ENCODE measurements around the gene SCN4B. TPM values are rescaled to one million over a fixed set of nuclear protein-coding genes. Genes with fewer than 3 reads are reported as not detected.

The SCN4B gene
- total and polyA plus RNA-seq, 4 donors = 0.05 to 11.8 (median 1.2) TPM

DNA sequence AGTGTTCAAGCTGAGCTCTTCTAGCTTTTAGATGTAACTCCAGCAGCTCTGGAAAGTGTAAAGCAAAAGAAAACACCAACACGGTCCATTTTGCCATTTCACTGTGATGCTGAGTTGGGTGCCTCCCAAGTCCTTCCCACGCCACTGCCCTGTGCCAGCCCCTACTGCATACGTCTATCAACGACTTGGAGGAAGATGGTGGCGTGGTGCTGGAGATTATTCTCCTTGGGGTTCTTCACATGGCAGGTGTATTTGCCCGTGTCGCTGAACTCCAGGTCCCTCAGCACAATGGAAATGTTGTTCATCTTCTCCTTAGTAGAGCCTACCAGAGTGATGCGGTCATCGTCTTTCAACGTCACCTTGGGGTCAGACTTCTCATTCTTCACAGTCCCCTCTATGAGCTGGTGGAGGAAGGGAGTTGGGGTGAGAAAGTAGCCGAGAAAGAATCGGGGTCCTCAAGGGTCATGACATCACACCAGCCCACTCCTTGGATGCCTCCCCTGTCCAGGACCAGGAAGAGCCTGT, 8.9 kb downstream of the SCN4B start:
- intact Hi-C loops (cut with DNase I) = loop anchor here in 1 of 2 donors (2.0 to 10.0 kb wide), 2 partner anchors 29 to 211 kb away; partner anchors contain the start of gene UBE4A
- 47 to 53% methylated on average over 12 of the region's 12 CpGs for WGBS, 2 donors
- H3K4me3 ChIP-seq (ENCODE audit: low read length in 2 of 2) = no peak overlapping the region
- DNase-seq = peak in 1 of 2 donors; percentile 16
- no peak for ATAC-seq (ENCODE audit: low FRiP score)
- no peaks in the 10 kb centered on the region for H3K4me1 ChIP-seq (ENCODE audit: control insufficient read depth in 1 of 2, insufficient read depth in 2 of 2, low read length in 2 of 2)
- no peaks in the 10 kb centered on the region for H3K27me3 ChIP-seq (ENCODE audit: control insufficient read depth in 1 of 2, insufficient read depth in 2 of 2, low read length in 1 of 2)
- H3K36me3 ChIP-seq (ENCODE audit: control insufficient read depth in 1 of 2, insufficient read depth in 2 of 2, low read length in 1 of 2) = no peaks in the 10 kb centered on the region
- H3K27ac ChIP-seq (ENCODE audit: low read depth in 1 of 2, low read length in 2 of 2) = no peak overlapping the region
- H3K9me3 ChIP-seq (ENCODE audit: control insufficient read depth, low read length) = no peaks in the 10 kb centered on the region

GRCh38 chr11:118142809-118143208, 9.8 kb downstream of the SCN4B start:
- ATAC-seq (ENCODE audit: low FRiP score) (no peak), DNase-seq (peak in 1 of 2 donors; percentile 67)
- H3K4me3 ChIP-seq (ENCODE audit: low read length in 2 of 2) = no peak overlapping the region
- 30 to 38% methylated on average over 6 of the region's 6 CpGs for WGBS, 2 donors
- H3K36me3 ChIP-seq (ENCODE audit: control insufficient read depth in 1 of 2, insufficient read depth in 2 of 2, low read length in 1 of 2) = no peaks in the 10 kb centered on the region
- no peaks in the 10 kb centered on the region for H3K9me3 ChIP-seq (ENCODE audit: control insufficient read depth, low read length)
- H3K27me3 ChIP-seq (ENCODE audit: control insufficient read depth in 1 of 2, insufficient read depth in 2 of 2, low read length in 1 of 2) = no peaks in the 10 kb centered on the region
- intact Hi-C loops (cut with DNase I) = loop anchor here in 1 of 2 donors (10.0 kb wide), 1 partner anchor 212 kb away; the partner anchor contains the start of gene UBE4A
- no peak overlapping the region for H3K27ac ChIP-seq (ENCODE audit: low read depth in 1 of 2, low read length in 2 of 2)
- no peaks in the 10 kb centered on the region for H3K4me1 ChIP-seq (ENCODE audit: control insufficient read depth in 1 of 2, insufficient read depth in 2 of 2, low read length in 2 of 2)

DNA sequence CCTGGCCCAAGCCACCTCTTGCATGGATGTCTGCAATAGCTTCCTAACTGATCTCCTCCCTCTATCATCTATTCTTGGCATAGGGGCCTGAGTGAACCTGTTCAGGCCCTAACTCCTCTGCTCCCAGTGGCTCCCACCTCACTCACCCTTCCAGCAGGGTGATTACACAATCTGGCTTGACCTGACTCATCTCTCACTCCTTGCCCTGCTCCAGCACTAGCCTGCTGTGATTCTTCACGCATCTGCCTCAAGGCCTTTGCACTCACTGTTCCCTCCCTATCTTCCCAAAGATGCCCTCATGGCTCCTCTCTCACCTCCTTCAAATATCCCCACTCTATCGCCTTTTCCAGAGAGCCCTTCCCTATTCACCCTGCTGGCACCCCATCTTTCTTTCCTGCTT, 10.5 kb downstream of the SCN4B start:
- DNase-seq = peak in 1 of 2 donors; percentile 26
- intact Hi-C loops (cut with DNase I) = loop anchor here in 1 of 2 donors (10.0 kb wide), 1 partner anchor 213 kb away; the partner anchor contains the start of gene UBE4A

GRCh38 chr11:118139578-118139977, 13.0 kb downstream of the SCN4B start:
- 0 to 10% methylated on average over 1 of the region's 1 CpG for WGBS, 2 donors
- no peaks in the 10 kb centered on the region for H3K9me3 ChIP-seq (ENCODE audit: control insufficient read depth, low read length)
- intact Hi-C loops (cut with DNase I) = no loop called here
- H3K36me3 ChIP-seq (ENCODE audit: control insufficient read depth in 1 of 2, insufficient read depth in 2 of 2, low read length in 1 of 2) = no peaks in the 10 kb centered on the region
- no peaks in the 10 kb centered on the region for H3K27me3 ChIP-seq (ENCODE audit: control insufficient read depth in 1 of 2, insufficient read depth in 2 of 2, low read length in 1 of 2)
- DNase-seq = no peak
- no peaks in the 10 kb centered on the region for H3K4me1 ChIP-seq (ENCODE audit: control insufficient read depth in 1 of 2, insufficient read depth in 2 of 2, low read length in 2 of 2)
- ATAC-seq (ENCODE audit: low FRiP score) = no peak
- H3K27ac ChIP-seq (ENCODE audit: low read depth in 1 of 2, low read length in 2 of 2) = no peak overlapping the region
- H3K4me3 ChIP-seq (ENCODE audit: low read length in 2 of 2) = no peak overlapping the region

More for the DNA sequence above, 10.5 kb downstream of the SCN4B start:
- H3K9me3 ChIP-seq (ENCODE audit: control insufficient read depth, low read length) = no peaks in the 10 kb centered on the region
- no peak overlapping the region for H3K27ac ChIP-seq (ENCODE audit: low read depth in 1 of 2, low read length in 2 of 2)
- H3K4me1 ChIP-seq (ENCODE audit: control insufficient read depth in 1 of 2, insufficient read depth in 2 of 2, low read length in 2 of 2) = no peaks in the 10 kb centered on the region
- H3K27me3 ChIP-seq (ENCODE audit: control insufficient read depth in 1 of 2, insufficient read depth in 2 of 2, low read length in 1 of 2) = no peaks in the 10 kb centered on the region
- WGBS, 2 donors = 61 to 65% methylated on average over 2 of the region's 2 CpGs
- ATAC-seq (ENCODE audit: low FRiP score) = no peak
- H3K36me3 ChIP-seq (ENCODE audit: control insufficient read depth in 1 of 2, insufficient read depth in 2 of 2, low read length in 1 of 2) = no peaks in the 10 kb centered on the region
- H3K4me3 ChIP-seq (ENCODE audit: low read length in 2 of 2) = no peak overlapping the region

GRCh38 chr11:118138839-118139420, 13.7 kb downstream of the SCN4B start:
- no peaks in the 10 kb centered on the region for H3K27me3 ChIP-seq (ENCODE audit: control insufficient read depth in 1 of 2, insufficient read depth in 2 of 2, low read length in 1 of 2)
- no peak overlapping the region for H3K27ac ChIP-seq (ENCODE audit: low read depth in 1 of 2, low read length in 2 of 2)
- WGBS, 2 donors = 35 to 42% methylated on average over 7 to 10 of the region's 10 CpGs
- H3K4me1 ChIP-seq (ENCODE audit: control insufficient read depth in 1 of 2, insufficient read depth in 2 of 2, low read length in 2 of 2) = no peaks in the 10 kb centered on the region
- H3K4me3 ChIP-seq (ENCODE audit: low read length in 2 of 2) = no peak overlapping the region
- peak in 1 of 2 donors; percentile 23 for DNase-seq
- intact Hi-C loops (cut with DNase I) = no loop called here
- no peak for ATAC-seq (ENCODE audit: low FRiP score)
- no peaks in the 10 kb centered on the region for H3K36me3 ChIP-seq (ENCODE audit: control insufficient read depth in 1 of 2, insufficient read depth in 2 of 2, low read length in 1 of 2)
- H3K9me3 ChIP-seq (ENCODE audit: control insufficient read depth, low read length) = no peaks in the 10 kb centered on the region

DNA sequence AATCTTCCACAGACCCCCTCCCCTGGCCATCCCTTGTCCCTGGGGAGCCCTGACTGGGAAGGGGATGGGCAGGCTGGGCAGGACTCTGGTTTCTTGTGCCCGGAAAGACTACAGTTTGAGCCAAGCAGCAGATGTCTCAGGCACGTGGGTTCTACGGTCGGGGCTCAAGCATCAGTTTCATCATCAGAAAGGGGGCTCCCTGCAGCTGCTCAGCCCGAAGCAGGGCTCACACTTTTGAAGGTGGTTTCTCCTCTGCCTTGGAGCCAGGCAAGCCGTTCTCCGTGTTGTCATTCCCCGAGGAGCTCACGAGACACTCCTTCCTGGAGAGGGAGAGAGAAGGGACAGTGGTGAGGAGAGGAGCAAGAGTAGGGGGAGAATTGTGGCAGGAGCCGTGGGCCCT, 15.8 kb downstream of the SCN4B start:
- DNase-seq = peak in 1 of 2 donors; percentile 30
- Histone ChIP-seq H3K36me3 (ENCODE audit: control insufficient read depth in 1 of 2, insufficient read depth in 2 of 2, low read length in 1 of 2) (no peaks in the 10 kb centered on the region), H3K27me3 (ENCODE audit: control insufficient read depth in 1 of 2, insufficient read depth in 2 of 2, low read length in 1 of 2) (no peaks in the 10 kb centered on the region), H3K4me3 (ENCODE audit: low read length in 2 of 2) (no peak overlapping the region), H3K4me1 (ENCODE audit: control insufficient read depth in 1 of 2, insufficient read depth in 2 of 2, low read length in 2 of 2) (no peaks in the 10 kb centered on the region), H3K27ac (ENCODE audit: low read depth in 1 of 2, low read length in 2 of 2) (no peak overlapping the region), H3K9me3 (ENCODE audit: control insufficient read depth, low read length) (no peaks in the 10 kb centered on the region)
- intact Hi-C loops (cut with DNase I) = no loop called here
- no peak for ATAC-seq (ENCODE audit: low FRiP score)
- 57 to 58% methylated on average over 10 of the region's 10 CpGs for WGBS, 2 donors

- DNase-seq (no peak), ATAC-seq (ENCODE audit: low FRiP score) (no peak)
- WGBS, 2 donors = 74 to 75% methylated on average over 2 of the region's 2 CpGs
- H3K4me1 ChIP-seq (ENCODE audit: control insufficient read depth in 1 of 2, insufficient read depth in 2 of 2, low read length in 2 of 2) = no peaks in the 10 kb centered on the region
- no peak overlapping the region for H3K27ac ChIP-seq (ENCODE audit: low read depth in 1 of 2, low read length in 2 of 2)
- H3K36me3 ChIP-seq (ENCODE audit: control insufficient read depth in 1 of 2, insufficient read depth in 2 of 2, low read length in 1 of 2) = no peaks in the 10 kb centered on the region
- no peak overlapping the region for H3K4me3 ChIP-seq (ENCODE audit: low read length in 2 of 2)
- no peaks in the 10 kb centered on the region for H3K27me3 ChIP-seq (ENCODE audit: control insufficient read depth in 1 of 2, insufficient read depth in 2 of 2, low read length in 1 of 2)
- H3K9me3 ChIP-seq (ENCODE audit: control insufficient read depth, low read length) = no peaks in the 10 kb centered on the region
- intact Hi-C loops (cut with DNase I) = no loop called here
Observed at GRCh38 chr11:118136341-118136740, 16.3 kb downstream of the SCN4B start.

DNA sequence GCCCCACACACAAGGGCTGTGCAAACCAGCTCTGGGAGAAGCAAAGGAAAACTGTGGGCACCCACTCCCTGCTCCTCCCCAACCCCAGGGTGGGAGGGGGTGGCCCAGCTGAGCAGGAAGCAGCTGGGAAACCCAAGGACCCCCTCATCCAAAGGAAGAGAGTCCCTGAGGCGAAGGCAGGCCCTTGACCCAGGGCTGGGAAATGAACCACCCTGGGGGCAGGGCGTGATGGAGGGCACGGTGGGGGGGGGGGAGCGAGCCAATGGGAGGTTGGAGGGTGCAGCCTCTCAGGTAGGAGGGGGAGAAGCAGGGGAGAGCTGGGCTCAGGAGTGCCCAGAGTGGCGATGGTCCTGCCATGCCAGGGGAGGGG, 16.8 kb downstream of the SCN4B start:
- Histone ChIP-seq H3K36me3 (ENCODE audit: control insufficient read depth in 1 of 2, insufficient read depth in 2 of 2, low read length in 1 of 2) (no peaks in the 10 kb centered on the region), H3K27me3 (ENCODE audit: control insufficient read depth in 1 of 2, insufficient read depth in 2 of 2, low read length in 1 of 2) (no peaks in the 10 kb centered on the region), H3K27ac (ENCODE audit: low read depth in 1 of 2, low read length in 2 of 2) (no peak overlapping the region), H3K4me3 (ENCODE audit: low read length in 2 of 2) (no peak overlapping the region), H3K9me3 (ENCODE audit: control insufficient read depth, low read length) (no peaks in the 10 kb centered on the region), H3K4me1 (ENCODE audit: control insufficient read depth in 1 of 2, insufficient read depth in 2 of 2, low read length in 2 of 2) (no peaks in the 10 kb centered on the region)
- intact Hi-C loops (cut with DNase I) = no loop called here
- ATAC-seq (ENCODE audit: low FRiP score) (no peak), DNase-seq (no peak)
- 70 to 78% methylated on average over 5 of the region's 5 CpGs for WGBS, 2 donors
